ENCODE data around the gene PALM. TPM values are rescaled to one million over a fixed set of nuclear protein-coding genes. Genes with fewer than 3 reads are reported as not detected.
A peak's percentile ranks its signal among the peaks of the same experiment; 100 is the strongest.

The PALM gene
- total and polyA plus RNA-seq, 9 of the 15 experiments (the other 6 are each of a cell fraction or from before 2014, with no cell fraction given) = 0.04 to 6.6 (median 1.7) TPM

- TF ChIP-seq CTCF (IDR thresholded peaks at IDR 0.05 in 2 of 3, conservative IDR thresholded peaks at IDR 0.05 in 1 of 3; ENCODE audit: insufficient read depth in 2 of 3, low read depth in 1 of 3, low read length in 3 of 3) = peak; percentile 26 to 47 (median 26); a peak in 3 of 6 replicates
- TF ChIP-seq ZNF696 (CRISPR knock-in tag; conservative IDR thresholded peaks at IDR 0.05) = no peak
- 0 out of 4 replicates have a peak, but pooled peaks of 1 of the 2 experiments have one; percentile 22 for TF ChIP-seq MAZ (CRISPR knock-in tag; conservative IDR thresholded peaks at IDR 0.05 in 1 of 2, IDR thresholded peaks at IDR 0.05 in 1 of 2)
- TF ChIP-seq, protein P1, sequence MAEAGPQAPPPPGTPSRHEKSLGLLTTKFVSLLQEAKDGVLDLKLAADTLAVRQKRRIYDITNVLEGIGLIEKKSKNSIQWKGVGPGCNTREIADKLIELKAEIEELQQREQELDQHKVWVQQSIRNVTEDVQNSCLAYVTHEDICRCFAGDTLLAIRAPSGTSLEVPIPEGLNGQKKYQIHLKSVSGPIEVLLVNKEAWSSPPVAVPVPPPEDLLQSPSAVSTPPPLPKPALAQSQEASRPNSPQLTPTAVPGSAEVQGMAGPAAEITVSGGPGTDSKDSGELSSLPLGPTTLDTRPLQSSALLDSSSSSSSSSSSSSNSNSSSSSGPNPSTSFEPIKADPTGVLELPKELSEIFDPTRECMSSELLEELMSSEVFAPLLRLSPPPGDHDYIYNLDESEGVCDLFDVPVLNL (CRISPR knock-in tag; IDR thresholded peaks at IDR 0.05; ENCODE audit: low read depth) = no peak
- TF ChIP-seq STAT5A (IDR thresholded peaks at IDR 0.05; ENCODE audit: borderline replicate concordance, low read length) = no peak
- TF ChIP-seq MCM2 (IDR thresholded peaks at IDR 0.05; ENCODE audit: low read depth) = no peak
- no peak for TF ChIP-seq NFXL1 (CRISPR knock-in tag; IDR thresholded peaks at IDR 0.05)
- no peak for TF ChIP-seq TCF7 (IDR thresholded peaks at IDR 0.05; ENCODE audit: borderline replicate concordance)
- peak; percentile 38; the same call in 1 of the 2 replicates for TF ChIP-seq EP400 (IDR thresholded peaks at IDR 0.05)
- no peak for TF ChIP-seq THAP7 (CRISPR knock-in tag; IDR thresholded peaks at IDR 0.05)
- TF ChIP-seq POLR2G (IDR thresholded peaks at IDR 0.05; ENCODE audit: low read depth, low read length) = peak; percentile 73
- TF ChIP-seq LARP7 (IDR thresholded peaks at IDR 0.05) = no peak
- no peak for TF ChIP-seq AFF1 (IDR thresholded peaks at IDR 0.05; ENCODE audit: low read depth in 1 of 2, partially characterized antibody in 2 of 2)
- TF ChIP-seq ELK3 (CRISPR knock-in tag; IDR thresholded peaks at IDR 0.05) = no peak
- TF ChIP-seq SAFB2 (IDR thresholded peaks at IDR 0.05; ENCODE audit: borderline replicate concordance, low read depth, low read length, severe bottlenecking) = no peak
- TF ChIP-seq, protein P2, sequence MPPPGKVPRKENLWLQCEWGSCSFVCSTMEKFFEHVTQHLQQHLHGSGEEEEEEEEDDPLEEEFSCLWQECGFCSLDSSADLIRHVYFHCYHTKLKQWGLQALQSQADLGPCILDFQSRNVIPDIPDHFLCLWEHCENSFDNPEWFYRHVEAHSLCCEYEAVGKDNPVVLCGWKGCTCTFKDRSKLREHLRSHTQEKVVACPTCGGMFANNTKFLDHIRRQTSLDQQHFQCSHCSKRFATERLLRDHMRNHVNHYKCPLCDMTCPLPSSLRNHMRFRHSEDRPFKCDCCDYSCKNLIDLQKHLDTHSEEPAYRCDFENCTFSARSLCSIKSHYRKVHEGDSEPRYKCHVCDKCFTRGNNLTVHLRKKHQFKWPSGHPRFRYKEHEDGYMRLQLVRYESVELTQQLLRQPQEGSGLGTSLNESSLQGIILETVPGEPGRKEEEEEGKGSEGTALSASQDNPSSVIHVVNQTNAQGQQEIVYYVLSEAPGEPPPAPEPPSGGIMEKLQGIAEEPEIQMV (tag; conservative IDR thresholded peaks at IDR 0.05; ENCODE audit: low read depth) = no peak
These were observed 80.4 kb downstream of the PALM start (continued) for GRCh38 chr19:788983-789700.

All from K562 (cell line).